22Rv1 (cell line): ENCODE data around the gene MEGF11.

Experiments used
- CTCF ChIP-seq: fragments of 450-650 bp; IDR thresholded peaks from 2 replicates; pipeline ENCODE4 v1.5.1; 2017; ENCODE audit warnings: mild to moderate bottlenecking
- ZFX ChIP-seq: fragments of 450-650 bp; IDR thresholded peaks from 2 replicates; pipeline ENCODE4 v1.6.1; 2017; ENCODE audit warnings: antibody characterized with exemption, borderline replicate concordance

GRCh38 chr15:66240240-66240794 lies 13.2 kb downstream of the MEGF11 start:
- no peak for TF ChIP-seq CTCF
- no peak for TF ChIP-seq ZFX
